GM21360 (cell line): ENCODE results near the gene GAB2.
"Not testable (repeated sequence)": the region's sequence is repeated elsewhere in the genome, so short reads cannot be mapped to it uniquely, and the experiment has no call there.

Experiments
- ATAC-seq: cut with Tn5 transposase; IDR thresholded peaks from one replicate; pipeline ENCODE4 v1.9.1; 2021; ENCODE audit warnings: mild to moderate bottlenecking, moderate library complexity; ENCODE audit not compliant: unreplicated experiment

Gene GAB2, protein sequence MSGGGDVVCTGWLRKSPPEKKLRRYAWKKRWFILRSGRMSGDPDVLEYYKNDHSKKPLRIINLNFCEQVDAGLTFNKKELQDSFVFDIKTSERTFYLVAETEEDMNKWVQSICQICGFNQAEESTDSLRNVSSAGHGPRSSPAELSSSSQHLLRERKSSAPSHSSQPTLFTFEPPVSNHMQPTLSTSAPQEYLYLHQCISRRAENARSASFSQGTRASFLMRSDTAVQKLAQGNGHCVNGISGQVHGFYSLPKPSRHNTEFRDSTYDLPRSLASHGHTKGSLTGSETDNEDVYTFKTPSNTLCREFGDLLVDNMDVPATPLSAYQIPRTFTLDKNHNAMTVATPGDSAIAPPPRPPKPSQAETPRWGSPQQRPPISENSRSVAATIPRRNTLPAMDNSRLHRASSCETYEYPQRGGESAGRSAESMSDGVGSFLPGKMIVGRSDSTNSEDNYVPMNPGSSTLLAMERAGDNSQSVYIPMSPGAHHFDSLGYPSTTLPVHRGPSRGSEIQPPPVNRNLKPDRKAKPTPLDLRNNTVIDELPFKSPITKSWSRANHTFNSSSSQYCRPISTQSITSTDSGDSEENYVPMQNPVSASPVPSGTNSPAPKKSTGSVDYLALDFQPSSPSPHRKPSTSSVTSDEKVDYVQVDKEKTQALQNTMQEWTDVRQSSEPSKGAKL

DNA sequence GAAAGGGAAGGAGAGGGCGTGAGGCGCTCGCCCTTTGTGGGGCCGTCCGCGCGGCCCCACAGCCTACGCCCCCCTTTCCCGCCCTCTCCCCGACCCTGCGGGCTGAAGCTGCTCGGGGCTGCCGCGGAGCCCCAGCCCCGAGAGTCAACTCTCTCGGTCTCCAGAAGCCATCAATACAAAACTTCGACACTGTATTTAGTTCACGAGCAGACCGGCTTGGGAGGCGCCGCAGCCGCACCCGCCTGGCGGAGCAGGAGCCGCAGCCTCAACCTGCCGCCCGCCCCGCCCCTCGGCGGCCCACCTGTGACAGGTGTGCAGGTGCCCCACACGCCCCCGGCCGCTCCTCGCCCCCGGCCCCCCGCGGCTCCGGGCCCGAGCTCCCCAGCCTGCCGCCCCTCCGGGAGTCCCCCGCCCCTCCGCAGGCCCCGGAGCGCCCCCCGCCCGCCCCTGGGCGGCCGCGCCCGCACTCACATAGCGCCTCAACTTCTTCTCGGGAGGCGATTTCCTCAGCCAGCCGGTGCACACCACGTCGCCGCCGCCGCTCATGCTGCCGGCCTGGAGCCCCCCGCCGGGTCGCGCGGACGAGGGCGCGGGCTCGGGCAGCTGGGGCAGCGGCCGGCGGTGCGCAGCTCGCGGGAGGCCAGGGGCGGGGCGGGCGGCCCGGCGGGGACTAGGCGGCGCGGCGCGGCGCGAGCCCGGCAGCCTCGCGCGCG lies at the start of gene GAB2:
Gene GAB2, minus strand, starts transcription at position 646 of the 713 bp plus-strand sequence. Its CDS starts 100 bp downstream, at position 546.
- peak; percentile 6 for ATAC-seq

DNA sequence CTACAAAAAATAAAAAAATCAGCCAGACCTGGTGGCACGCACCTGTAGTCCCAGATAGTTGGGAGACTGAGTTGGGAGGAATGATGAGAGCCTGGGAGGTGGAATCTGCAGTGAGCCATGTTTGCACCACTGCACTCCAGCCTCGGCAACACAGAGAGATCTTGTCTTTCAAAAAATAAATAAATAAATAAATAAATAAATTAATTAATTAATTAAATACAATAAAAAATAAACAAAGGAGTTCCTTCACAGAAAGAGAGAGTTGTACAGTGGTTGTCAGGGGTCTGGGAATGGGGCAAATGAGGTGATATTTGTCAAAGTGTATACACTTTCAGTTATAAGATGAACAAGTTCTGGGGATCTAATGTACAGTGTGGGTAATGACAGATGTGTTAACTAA lies 49.8 kb upstream of the GAB2 start:
- no peak for ATAC-seq

DNA sequence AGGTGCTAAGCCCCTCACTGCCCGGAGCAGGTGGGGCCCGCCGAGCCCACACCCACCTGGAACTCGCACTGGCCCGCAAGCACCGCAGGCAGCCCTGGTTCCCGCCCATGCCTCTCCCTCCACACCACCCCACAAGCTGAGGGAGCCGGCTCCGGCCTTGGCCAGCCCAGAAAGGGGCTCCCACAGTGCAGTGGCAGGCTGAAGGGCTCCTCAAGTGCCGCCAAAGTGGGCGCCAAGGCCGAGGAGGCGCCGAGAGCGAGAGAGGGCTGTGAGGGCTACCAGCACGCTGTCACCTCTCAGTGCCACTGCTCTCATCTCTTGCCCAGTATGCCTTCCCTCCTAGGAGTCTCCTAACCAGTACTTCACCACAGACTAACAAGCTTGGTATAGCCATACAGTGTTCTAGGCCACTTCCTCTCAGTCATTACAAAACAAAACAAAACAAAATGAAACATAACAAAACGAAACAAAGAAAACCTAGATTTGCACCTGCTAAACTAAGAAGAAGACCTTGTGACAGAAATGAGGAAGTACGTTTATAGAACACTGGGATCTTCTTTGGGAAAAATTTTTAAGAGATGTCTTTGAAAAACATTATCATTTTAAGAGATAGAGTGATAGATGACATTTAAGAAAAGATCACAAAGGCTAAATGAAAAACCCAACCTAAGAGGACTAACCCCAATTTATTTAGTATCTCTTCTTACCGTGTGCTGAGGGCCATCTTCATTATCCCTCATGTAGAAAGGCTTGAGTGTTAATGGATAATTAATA lies 47.7 kb upstream of the GAB2 start:
- ATAC-seq: peak; percentile 96

DNA sequence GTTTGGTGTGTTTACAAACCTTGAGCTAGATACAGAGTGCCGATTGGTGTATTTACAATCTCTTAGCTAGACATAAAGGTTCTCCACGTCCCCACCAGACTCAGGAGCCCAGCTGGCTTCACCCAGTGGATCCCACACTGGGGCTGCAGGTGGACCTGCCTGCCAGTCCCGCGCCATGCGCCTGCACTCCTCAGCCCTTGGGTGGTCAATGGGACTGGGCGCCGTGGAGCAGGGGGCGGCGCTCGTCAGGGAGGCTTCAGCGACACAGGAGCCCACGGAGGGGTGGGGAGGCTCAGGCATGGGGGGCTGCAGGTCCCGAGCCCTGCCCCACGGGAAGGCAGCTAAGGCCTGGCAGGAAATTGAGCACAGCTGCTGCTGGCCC lies 47.2 kb upstream of the GAB2 start:
- not testable (repeated sequence) for ATAC-seq

DNA sequence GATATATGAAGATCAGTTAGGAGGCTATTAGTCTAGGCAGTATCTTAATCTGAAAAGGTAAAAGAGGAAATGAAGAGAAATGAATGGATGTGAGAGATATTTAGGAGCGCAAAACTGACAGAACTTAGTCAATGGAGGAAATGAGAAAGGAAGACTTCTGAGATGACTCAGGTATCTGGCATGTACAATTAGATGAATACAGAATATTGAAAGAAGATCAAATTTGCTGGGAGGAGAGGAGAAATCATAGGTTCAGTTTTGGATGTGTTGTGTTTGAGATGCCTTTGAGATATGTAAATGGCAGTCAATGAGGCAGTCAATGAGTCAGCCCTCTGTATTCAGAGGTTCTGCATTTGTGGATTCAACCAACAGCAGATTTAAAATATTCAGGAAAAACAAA lies 42.9 kb upstream of the GAB2 start:
- ATAC-seq: no peak

DNA sequence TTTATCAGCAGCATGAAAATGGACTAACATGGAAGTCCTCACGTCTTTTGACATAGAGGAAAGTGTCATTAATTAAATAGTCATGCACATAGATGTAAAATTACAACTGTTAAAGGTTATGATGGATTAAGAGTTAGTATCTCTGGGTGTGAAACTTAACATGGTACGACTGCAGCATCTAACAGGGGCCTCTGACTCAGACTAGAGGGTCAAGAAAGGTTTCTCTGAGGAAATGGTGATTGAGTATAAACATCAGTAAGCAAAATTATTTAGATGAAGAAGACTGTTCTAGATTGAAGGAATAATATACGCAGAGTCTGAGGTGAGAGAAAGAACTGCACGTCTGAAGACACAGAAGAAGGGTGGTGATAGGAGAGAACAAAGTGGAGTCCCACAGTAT lies 42.1 kb upstream of the GAB2 start:
- ATAC-seq: no peak

DNA sequence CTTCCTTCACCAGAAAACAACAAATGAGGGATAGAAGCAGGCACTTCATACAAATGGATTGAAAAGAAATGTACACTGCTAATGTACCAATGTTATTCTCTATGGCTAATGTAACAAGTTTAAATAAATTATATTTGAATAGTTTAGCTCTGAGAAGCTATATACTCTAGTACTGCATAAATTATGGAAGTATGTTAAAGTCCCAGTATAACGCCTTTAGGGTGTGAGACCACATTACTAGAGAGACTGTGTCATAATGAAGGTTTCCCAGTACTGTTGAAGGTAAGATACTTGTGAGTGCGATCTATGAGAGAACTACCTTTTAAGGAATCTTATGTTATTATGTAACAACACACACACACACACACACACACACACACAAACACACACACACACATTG lies 39.8 kb upstream of the GAB2 start:
- ATAC-seq: no peak

DNA sequence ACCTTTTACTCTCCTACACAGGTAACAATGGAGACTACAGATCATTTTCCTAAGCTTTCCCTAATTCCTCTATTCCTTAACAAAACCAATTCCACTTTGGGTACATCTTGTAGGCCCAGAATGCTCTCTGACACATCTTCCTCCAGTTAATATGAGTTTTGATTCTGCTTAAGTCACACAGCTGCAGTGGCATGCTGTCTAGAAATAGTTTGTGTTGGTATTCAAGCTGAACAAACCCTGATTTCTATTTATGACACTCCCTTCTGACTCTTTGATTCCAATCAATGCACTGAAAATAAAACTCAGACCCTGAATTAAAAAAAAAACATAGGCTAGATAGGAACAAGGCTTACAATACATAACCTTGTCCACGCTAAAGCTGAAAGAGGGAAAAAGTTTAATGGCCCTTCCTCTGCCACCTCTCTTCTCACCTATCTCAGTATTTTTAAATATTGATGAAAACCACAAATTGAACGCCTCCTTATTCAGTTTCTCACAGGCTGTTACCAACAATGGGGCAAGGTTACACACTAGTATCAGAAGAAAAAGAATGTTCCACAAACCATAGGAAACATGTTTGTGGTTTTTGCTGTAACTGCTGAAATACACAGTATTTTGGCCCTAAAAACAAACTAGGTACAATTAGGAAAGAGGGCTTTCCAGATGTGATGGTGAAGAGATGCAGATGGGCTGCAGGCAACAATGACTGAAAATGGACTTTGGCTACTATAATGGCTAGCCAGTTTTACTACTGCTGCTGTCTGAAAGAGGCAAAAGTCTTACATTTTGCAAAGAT lies 35.7 kb upstream of the GAB2 start:
- no peak for ATAC-seq

DNA sequence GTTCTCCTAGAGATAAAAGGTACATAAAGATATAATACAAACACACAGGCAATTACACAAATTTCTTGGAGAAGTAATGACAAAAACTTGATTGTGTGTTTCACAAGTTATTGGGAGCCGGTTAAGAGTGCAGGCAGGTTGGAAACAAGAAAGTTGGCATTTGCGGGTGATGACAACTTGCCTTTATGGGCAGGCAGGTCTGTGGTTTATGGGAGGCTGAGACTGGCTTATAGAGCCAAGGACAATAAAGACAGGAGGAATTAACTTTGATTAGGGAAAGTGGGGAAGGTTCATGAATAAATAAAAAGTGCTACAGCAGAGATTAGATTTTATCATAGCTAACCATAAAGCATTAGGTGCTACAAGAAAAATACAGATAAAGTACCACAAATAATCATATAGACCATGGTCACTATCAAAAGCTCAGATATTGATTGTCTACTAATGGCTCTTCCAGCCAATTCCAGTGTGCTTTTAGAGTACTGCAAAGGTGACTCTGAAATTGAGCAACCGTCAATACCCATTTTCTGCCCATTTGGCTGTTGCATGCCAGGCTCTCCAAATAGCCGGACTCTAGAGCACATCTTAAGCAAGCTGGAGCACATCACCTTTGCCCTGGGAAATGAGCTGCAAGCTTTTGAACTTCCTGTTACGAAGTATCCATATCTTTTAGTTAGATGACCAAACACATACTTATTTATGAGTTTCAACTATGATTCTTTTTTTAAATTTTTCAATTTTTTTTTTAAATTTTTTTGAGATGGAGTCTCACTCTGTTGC lies 33.9 kb upstream of the GAB2 start:
- no peak for ATAC-seq

DNA sequence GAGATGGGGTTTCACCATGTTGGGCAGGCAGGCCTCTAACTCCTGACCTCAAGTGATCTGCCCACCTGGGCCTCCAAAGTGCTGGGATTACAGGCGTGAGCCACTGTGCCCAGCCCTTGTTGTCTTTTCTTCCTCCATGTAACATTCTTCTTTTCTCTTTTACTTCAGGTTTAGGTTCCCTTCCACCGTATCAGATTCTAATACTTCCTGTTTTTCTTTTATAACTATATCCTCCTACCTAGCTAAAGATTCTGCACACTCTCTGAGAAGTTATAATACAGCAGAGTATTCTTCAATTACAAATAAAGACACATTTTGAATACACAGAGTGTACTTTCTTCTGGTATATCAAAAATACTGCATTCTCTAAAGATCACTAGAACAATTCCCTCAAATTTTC lies 33.2 kb upstream of the GAB2 start:
- ATAC-seq: no peak

DNA sequence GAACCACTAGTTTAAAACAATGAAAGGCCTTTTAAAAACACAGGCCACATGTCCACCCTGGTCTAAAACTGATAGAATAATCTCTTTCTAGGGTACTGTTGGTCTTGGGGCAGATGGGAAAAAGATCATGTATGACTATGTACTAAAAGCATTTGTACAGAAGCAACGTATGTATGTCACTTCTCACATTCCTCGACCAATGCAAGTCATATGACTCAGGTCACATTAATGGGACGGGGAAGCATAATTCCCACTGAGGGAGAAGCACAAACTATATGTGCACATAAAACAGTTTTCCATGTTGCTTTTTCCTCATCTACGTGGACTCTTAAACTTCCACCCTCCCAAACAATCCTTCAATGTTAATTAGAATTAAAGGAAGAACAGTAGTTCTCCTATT lies 32.2 kb upstream of the GAB2 start:
- ATAC-seq: no peak

DNA sequence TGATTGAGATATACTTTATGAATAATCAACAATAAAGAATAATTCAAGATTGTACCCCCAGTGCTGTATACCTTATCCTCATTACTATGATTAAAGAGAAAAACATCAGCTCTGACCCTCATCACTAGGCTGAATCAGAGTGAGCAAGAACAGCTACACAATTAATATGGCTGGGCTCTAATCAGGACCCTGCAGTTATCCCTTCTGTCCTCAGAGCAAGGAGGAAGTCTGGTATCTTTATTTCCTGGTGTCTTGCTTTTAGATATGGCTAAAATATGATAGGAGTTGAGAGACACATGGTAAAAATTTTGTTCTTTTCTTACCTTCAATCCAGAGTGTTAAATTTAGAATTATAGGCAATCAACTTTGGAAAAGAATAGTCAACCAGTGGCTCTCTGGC lies 28.6 kb upstream of the GAB2 start:
- no peak for ATAC-seq

DNA sequence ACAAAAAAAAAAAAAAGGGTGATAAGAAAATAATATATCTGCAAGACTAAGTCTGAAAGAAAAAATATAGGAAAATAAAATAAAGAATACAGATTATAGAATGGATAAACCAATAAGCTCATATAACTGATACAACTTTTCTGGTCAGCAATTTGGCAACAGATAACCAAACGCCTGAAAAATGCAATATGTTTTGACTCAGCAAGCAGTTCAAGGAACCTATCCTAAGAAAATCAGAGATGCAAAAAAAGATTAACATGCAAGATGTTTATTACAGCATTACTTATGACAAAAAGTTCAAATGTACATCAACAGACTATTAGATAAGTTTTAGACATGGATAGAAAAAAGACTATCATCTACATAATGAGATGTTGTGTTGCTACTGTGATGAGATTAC lies 27.1 kb upstream of the GAB2 start:
- no peak for ATAC-seq

DNA sequence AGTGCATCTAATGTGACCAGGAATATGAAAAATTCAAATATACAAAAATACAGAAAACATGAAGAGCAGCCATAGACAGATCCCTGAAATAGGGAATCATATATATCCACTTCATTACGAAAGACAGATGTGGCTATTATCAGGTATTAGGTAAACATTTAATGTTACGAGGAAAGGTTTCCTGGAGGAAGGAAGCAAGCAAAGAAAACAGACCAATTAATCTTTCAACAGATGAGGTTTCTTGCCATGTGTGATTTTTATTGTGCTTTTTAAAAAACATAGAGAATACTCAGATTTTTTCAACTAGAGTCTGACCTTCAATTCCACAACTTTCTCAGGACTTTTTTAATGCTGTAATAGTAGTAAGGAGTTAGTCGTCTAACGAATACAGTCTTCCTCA lies 24.3 kb upstream of the GAB2 start:
- ATAC-seq: no peak

DNA sequence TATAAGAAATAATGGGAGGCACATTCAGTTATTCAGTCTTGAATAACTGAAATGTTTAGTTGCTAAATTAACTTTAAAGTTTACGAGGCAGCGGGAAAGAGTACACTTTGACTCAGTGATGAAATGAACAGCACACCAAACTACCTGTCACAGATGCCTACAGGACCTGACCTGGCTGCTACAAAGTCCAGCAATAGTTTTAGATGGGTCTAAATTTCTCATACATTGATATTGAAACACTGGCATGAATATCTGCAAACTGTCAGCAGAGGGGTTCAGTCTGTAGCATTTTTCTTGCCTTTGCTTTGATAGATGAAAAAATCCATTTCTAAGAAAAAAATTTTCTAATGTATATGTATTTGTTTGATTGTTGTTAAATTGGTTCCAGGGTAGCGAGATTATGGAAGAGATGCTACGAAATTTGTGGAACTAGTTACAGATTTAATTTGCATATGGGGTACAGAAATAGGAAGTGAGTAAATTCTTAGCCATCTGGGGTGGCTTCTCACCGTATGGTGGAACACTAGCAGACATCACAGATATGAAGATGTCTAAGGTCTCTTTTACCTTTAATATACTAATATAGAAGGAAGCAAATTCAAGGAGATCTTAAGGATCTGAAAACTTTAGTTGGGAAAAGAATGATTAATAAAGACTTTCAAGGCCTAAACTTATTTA lies 20.8 kb upstream of the GAB2 start:
- ATAC-seq: peak; percentile 74

DNA sequence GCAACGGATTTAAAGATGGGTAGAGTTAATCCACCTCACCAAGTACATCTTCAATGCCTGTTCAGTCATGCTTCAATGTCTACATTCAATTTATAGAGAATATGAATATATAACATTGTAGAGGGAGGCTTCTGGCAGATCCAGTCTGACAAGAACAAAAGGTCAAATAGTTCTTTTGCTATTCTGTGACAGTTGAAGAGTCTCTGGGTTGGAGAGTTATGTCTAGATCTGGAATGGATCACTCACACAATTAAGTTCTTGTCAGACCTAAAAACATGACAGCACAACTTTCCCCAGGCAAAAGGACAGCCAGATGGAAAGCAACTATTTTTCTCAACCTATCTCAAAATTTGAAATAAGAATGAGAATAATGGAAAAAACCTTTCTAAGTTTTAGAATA lies 15.3 kb upstream of the GAB2 start:
- no peak for ATAC-seq

DNA sequence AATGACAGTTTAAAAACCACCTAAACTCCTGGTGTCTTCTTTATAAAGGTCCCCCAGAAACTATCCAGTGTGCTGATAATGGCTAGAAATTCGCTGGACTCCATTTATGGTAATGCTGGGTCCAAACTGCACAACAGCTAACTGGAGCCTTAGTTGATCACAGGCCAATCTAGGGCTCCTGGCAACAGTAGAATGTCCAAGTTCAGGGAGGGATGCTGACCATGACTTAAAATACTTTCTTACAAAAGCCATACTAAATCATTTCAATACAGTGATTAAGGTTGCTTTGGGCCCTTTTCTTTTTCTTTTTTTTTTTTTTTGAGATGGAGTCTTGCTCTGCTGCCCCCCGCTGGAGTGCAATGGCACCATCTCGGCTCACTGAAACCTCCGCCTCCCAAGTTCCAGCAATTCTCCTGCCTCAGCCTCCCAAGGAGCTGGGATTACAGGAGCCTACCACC lies 14.5 kb upstream of the GAB2 start:
- no peak for ATAC-seq

DNA sequence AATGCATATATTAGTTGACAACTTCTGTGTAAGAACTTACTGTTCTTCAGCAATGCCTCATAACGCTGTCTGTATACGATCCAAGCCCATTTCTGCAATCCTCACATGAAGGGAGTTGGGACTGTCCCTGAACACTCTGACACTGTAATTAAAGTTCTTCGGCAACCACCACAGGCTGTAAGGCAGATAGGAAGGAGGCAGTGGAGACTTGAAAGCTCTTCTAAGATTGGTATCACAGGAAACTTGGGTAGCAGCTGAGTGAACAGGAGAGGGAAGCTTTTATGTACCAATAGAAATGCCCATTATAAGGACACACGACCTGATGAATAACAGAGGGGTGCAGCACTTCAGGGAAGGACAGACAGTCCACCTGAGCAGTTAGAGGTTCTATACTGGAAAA lies 12.0 kb upstream of the GAB2 start:
- ATAC-seq: no peak

DNA sequence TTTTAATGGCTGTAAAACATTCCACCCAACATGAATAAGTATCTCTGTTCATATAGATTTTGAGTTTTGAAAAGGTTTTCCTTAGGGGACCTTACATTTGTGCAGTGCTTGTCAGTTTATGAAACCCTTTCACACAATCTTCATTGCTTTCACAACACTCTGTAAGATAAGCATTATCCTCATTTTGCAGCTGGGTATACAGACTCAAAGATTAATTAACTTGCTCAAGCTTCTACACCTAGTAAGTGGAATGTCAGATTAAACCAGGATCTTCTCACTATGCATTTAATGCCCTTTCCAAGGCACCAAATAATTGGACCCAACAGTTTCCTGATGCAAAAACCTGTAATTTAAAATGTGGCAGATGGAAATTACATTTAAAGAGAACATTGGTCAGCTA lies 11.6 kb upstream of the GAB2 start:
- ATAC-seq: no peak
